Omental fat pad (tissue), 4 donors: ENCODE measurements around the gene HNF1A. TPM values are rescaled to one million over a fixed set of nuclear protein-coding genes. Genes with fewer than 3 reads are reported as not detected.

Experiments used
- ATAC-seq: fragments of 150-250 bp; one replicate; pipeline ENCODE4 v1.9.1; 2016; ENCODE audit warnings: mild to moderate bottlenecking, moderate library complexity; ENCODE audit not compliant: low FRiP score
- DNase-seq: peaks from one replicate; pipeline ENCODE4 v3.0.0-alpha.2; 2019; ENCODE audit warnings: low spot score
- CTCF ChIP-seq, 3 donors: fragments of 450-650 bp; IDR thresholded peaks; one replicate each; pipeline ENCODE4 v1.5.1; 2016 to 2017; ENCODE audit warnings: antibody characterized with exemption in 3 of 3, mild to moderate bottlenecking in 3 of 3, moderate library complexity in 2 of 3
- total RNA-seq, 4 donors: library from RNA; depleted of rRNA; stranded (reverse); fragments of >200 nt; gene quantifications; one replicate each; pipeline ENCODE4 v1.1.0, GENCODE V29; 2016

HNF1A gene
- total RNA-seq, 4 donors from 2014 or later, result not detected

- TF ChIP-seq CTCF (IDR thresholded peaks at IDR 0.05), result no peak
- ATAC-seq (no peak), DNase-seq (no peak)
Observed at GRCh38 chr12:121001841-121002483, 23.6 kb downstream of the HNF1A start.

- no peak for TF ChIP-seq CTCF (IDR thresholded peaks at IDR 0.05)
- DNase-seq (no peak), ATAC-seq (no peak)
Observed at GRCh38 chr12:121003650-121004049, 25.3 kb downstream of the HNF1A start.

GRCh38 chr12:121004253-121004815 is 26.0 kb downstream of the HNF1A start:
- ATAC-seq (no peak), DNase-seq (no peak)
- TF ChIP-seq CTCF (IDR thresholded peaks at IDR 0.05), result no peak

- ATAC-seq (no peak), DNase-seq (no peak)
- TF ChIP-seq CTCF (IDR thresholded peaks at IDR 0.05), result no peak
Observed at GRCh38 chr12:121005346-121005815, 27.0 kb downstream of the HNF1A start.

- DNase-seq, result no peak
Observed at GRCh38 chr12:121008347-121009098, 30.2 kb downstream of the HNF1A start.

GRCh38 chr12:121009741-121010140 is 31.4 kb downstream of the HNF1A start:
- no peak for DNase-seq
- no peak for TF ChIP-seq CTCF (IDR thresholded peaks at IDR 0.05)
- ATAC-seq, result no peak

More at GRCh38 chr12:121008347-121009098, 30.2 kb downstream of the HNF1A start:
- no peak for TF ChIP-seq CTCF (IDR thresholded peaks at IDR 0.05)
- no peak for ATAC-seq
